Activated effector memory CD4-positive, alpha-beta T cell treated with anti-CD3 and anti-CD28 coated beads, Interleukin-2, amount 50 U/mL, for 16 hours (primary cell): ENCODE results near the gene SCYL2.
"Not testable (repeated sequence)": the region's sequence is repeated elsewhere in the genome, so short reads cannot be mapped to it uniquely, and the experiment has no call there.

Source experiments
- DNase-seq: peaks from one replicate; pipeline ENCODE4 v3.0.0-alpha.2; 2020

Gene SCYL2

DNA sequence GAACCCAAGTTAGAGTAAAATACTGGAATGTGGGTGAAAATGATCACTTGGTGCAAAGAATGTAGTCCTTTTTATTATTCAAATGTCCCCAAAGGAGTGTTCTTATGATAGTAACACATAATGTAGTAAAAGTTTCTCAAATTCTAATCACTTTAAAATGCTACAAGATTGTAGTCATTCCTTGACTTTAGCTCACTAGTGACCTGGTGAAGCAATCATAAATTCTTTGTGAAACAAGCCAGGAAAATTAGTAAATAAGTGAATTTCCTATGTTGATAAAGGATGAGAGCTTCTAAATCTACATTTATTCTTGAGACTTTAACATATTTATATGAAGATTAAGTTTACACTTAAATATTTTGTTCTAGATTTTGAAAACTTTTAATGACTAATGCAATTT lies 59.2 kb downstream of the SCYL2 start:
- no peak for DNase-seq

DNA sequence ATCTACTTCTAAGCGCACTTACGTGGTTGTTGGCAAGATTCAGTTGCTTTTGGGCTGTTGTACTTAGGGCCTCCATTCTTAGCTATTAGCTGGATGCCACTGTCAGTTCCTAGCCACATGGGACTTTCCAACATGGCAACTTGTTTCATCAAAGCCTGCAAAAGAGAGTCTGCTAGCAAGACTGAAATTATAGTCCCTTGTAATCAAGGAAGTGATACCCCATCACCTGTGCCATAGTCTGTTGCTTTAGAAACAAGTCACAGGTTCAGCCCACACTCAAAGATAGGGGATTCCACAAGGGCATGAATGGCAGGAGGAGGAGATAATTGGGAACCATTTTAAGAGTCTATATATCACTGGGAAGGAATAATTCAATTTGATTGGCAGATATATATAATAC lies 62.8 kb downstream of the SCYL2 start:
- no peak for DNase-seq

DNA sequence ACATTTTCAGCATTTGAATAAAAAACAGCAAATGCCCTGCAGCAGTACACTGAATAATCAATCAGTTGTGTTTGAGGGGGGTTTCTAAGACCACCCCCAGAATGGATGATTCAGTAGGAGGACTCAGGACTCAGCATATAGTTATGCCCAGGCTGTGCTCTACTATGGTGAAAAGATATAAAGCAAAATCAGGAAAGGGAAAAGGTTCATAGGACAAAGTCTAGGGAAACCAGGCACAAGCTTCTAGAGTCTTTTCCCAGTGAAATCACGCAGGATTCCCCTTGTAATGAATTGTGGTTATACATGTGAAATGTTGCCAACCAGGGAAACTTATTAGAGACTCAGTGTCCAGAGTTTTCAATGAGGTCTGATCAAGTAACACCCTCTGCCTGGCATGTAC lies 64.9 kb downstream of the SCYL2 start:
- DNase-seq, result no peak

DNA sequence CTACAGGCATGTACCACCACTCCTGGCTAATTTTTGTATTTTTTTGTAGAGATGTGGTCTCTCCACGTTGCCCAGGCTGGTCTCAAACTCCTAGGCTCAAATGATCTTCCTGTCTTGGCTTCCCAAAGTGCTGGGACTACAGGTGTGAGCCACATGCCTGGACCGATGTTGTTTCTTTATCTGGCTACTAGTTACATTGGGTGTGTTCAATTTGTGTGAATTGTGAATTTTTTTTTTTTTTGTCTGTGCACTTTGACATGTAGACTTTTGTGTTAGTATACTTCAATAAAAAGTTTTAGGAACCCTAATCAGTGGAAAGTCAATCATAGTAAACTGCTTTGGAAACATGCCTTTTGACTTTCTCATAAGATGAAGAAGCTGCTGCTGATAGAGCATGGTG lies 65.9 kb downstream of the SCYL2 start:
- DNase-seq, result no peak

DNA sequence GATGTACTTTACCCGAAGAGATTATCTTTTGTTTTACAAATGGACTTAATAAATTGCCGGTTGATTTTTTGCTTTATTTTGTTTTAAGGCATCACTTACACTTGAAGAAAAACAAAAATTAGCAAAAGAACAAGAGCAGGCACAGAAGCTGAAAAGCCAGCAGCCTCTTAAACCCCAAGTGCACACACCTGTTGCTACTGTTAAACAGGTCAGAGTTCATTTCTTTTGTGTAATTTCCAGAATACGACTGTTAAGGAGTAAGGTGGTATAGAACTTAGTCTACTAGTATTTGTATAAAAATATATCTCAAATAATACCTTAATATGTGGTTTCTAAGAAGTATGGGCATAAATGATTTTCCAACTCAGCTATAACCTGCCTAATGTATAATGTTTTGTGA lies 70.3 kb downstream of the SCYL2 start:
- DNase-seq, result no peak

DNA sequence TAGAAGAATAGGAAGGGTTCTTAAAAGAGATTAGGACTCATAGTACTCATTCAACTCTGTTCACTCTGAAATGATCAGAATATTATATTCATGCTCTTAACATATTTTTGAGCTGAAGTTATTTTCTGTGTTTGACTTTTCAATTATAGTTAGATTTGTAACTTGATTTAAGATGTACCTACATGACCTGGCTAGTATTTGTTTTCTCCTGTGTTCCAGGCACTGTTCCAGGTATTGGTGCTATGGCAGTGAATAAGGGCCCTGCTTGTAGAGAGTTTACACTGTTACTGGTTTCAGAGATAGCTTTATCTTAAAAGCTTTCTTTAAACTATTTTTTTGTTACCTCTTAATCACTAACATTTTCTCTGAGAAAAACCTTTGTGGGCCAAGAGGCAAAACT lies 70.8 kb downstream of the SCYL2 start:
- no peak for DNase-seq

DNA sequence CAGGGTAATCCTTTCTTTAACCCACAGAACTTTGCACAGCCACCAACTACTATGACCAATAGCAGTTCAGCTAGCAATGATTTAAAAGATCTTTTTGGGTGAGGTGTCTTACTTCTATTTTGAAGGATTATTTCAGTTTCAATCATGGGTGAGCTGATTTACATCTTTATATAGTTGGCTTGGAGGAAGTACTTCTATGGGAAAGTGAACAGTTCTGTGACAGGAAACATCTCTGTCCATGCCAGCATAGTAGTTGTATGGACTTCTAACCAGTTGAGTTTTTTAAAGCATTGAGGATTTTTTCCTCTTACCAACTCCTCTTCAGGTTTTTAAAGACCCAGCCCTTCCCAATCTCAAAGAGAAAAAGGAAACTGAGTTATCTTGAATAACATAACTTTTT lies 72.1 kb downstream of the SCYL2 start:
- no peak for DNase-seq

DNA sequence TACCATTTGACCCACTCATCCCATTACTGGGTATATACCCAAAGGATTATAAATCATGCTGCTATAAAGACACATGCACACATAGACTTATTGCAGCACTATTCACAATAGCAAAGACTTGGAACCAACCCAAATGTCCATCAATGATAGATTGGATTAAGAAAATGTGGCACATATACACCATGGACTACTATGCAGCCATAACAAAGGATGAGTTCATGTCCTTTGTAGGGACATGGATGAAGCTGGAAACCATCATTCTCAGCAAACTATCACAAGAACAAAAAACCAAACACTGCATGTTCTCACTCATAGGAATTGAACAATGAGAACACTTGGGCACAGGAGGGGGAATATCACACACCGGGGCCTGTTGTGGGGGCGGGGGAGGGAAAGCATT lies 75.9 kb downstream of the SCYL2 start:
- DNase-seq, result not testable (repeated sequence)

DNA sequence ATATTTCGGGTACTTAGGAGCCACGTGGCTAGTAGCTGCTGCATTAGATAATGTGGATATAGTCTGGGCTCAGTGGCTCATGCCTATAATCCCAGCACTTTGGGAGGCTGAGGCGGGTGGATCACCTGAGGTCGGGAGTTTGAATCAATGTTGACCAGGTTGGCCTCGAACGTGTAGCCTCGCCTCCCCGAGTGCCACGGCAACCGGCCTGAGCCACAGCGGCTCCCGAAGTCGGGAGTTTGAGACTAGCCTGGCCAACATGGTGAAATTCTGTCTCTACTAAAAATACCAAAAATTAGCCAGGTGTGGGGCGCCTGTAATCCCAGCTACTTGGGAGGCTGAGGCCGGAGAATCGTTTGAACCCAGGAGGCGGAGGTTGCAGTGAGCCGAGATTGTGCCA lies 77.4 kb downstream of the SCYL2 start:
- not testable (repeated sequence) for DNase-seq

DNA sequence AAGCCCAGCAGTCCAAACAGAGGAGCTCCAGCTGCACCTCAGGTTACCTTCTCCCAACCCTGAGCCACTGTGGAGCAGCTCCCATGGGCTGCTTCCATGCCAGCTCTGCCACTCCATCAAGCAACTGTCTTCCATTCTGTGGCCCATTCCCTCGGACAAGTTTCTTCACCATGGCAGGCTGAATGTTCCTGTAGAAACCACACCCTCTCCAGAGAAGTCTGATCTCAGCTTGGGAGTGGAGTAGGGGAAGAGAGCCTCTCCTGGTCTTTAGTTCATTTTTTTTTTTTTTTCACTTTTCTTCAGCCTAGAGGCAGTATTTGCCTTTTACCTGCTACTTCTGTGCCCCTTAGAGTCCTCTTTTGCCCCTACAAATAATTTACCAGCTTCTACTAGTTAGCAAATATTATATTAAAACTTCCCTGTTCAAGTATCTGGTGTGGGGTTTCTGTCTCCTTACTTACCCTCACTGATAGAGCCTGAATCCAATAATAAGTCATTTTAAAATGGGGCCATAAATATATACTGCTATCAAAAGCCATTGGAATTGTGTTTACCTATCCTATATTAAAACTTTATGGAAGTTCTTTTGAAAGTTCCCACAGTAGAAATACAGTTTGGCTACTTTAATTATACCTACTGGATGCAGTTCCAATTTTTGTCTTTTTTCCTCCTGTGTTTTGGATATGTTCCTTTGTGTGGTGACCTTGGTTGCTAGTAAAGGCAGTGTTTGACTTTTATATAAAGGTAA lies 78.2 kb downstream of the SCYL2 start:
- no peak for DNase-seq

DNA sequence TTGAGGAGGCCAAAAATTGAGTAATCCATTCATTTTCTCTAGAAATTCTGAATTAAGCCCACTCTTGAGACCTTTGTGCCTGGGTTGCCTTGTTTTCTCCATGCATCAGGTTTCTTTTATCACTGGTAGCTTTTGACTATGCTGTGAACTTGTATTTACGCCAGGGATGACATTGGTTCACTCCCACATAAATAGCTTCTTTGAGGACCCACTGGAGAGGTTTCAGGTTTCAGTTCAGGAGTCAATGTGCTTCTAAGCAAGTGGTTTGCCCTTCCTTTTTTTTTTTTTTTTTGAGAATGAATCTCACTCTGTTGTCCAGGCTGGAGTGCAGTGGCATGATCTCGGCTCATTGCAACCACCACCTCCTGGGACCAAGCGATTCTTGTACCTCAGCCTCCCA lies 79.7 kb downstream of the SCYL2 start:
- no peak for DNase-seq

DNA sequence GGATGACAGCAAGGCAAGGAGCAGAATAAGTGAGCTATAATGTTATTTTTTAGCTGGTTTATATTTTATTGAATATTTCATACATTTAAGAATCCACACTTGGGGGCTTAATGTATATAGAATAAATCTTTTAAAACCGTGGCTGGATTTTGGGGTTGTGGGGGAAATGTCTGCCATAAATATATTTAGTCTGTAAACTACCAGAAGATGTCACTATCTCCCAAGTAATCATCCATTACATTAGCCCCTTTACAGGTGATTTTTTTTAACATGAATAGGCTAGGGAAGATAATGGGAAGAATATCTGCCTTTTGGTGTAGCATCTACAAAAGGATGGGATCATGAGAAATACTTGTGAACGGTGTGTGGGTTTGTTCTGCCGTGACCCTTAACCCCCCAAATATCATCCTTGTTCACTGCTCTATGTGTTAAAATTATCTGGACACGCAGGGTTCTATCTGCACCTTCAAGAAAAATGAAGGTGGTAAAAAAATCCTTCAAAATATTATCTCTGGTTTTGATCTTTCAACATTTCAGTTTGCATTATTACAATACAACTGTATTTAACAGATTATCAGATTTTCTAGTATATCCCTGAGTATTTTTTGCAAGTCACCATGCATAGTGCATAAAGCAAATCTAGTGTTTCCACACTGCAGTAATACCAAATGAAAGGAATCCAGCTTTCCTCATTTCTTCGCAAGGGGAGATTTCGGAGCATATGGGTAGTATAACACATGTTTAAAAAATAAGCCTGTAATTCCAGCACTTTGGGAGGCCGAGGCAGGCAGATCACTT lies 81.9 kb downstream of the SCYL2 start:
- no peak for DNase-seq

DNA sequence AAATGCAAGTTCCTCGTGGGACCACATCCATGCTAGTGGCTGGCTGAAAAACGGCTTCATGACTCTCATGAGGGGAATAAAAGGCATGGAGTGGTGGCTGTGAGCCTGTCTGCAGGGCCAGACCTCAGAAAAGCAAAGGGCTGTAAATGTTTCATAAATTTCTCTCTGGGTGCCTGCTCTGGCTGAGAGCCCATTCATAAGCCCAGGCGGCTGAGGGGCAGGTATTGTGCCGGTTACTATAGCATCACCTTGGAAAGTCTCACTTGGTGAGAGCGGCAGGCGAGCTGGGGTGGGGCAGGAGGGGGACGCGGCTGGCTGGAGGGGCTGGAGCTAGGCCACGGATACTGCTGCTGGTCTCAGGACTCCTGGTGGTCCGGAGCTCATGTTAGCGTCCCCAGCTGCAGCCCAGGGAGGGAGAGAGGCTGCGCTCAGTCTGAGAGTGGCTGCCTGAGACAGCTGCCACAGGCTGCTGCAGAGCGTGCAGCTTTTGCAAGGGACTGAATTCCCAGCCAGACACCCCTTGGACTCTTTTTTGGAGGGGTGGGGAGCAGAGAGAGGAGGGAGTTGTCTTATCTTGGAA lies 89.8 kb downstream of the SCYL2 start, which contains the start of gene SLC17A8:
Gene SLC17A8, plus strand, starts transcription at position 431 of the 580 bp plus-strand sequence. CDS start 318 bp downstream, outside the sequence.
- DNase-seq, result no peak

DNA sequence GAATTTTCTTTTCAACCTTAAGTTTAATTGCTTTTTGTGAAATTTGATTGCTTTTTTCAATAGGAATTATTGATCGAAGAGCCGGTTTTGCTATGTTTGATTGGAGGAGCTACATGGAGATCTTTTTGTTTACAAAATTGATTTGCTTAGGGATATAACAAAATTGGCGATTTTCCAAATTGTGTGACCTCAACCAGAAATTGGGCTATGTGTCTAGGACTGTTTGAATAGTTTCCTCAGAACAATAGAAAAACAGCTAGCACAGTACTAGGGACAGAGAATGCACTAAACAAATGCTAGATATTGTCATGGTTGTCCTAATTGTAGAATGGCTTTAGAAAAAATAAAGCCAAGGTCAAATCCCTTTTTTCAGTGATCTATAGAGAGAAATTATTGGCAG lies 92.3 kb downstream of the SCYL2 start:
- DNase-seq, result no peak

DNA sequence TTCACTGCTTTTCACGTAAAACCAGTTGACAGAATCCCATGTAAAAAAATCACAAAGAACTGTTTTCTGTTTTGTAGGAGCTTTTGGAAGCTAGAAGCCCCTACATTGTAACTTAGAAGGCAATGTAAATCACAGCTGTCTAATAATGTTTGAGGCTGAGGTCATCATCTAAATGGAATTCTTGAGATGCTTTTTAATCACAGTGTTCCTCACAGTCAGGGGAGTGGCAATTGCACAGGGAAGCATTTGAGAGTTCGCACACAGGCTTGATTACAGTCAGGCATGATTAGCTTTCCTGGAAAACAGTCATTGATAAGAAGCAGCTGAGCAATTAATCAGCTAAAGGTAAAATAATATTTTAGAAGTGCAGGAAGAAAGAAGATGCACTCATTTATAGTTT lies 92.8 kb downstream of the SCYL2 start:
- no peak for DNase-seq

DNA sequence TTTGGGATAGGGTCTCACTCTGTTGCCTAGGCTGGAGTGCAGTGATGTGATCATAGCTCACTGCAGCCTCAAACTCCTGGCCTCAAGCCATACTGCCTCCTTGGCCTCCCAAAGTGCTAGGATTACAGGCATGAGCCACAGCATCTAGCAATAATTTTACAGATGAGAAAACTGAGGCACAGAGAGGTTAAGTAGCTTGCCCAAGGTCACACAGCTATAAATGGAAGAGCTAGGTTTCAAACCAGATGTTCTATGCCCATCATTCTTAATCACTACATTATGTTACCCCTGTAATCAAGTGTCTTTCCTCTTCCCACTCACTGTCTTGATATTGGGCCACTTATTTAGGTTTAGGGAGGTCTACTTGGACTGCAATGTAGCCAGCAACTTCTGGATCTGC lies 93.5 kb downstream of the SCYL2 start:
- DNase-seq, result no peak

DNA sequence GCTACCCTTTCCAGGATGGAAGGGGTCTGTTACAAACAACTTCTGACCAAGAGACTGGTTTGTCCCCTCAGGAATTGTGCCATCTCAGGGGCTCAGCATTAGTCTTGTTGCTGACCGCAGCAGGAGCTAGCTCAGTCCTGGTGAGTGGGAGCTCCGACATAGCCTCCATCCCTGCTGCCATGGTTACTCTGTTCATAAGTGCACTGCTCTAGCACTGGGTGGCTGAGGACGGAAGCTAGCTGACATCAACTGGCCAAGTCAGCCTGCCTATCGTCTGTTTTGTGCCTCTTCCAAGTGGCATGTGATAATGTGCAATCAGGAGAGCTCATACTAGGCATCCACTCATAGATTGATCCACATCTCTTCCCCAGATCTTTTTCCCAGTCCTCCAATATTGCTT lies 97.3 kb downstream of the SCYL2 start:
- DNase-seq, result no peak

DNA sequence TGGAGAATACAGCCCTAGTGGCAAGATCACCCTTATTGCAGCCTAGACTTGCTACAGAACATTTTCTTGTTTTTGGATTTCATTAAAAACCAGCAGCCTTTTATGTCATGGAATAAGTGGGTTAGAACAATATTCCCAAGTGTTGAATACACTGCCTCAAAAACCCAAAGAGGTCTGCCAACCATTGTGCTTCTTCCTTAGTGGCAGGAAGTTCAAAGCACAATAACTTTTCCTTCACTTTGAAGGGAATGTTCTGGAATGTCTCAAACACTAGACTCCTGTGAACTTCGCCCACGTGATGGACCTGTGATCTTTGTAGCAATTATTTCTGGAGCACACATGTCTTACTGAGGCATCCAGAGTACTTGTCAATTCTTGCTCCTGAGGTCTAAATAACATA lies 98.4 kb downstream of the SCYL2 start:
- no peak for DNase-seq

DNA sequence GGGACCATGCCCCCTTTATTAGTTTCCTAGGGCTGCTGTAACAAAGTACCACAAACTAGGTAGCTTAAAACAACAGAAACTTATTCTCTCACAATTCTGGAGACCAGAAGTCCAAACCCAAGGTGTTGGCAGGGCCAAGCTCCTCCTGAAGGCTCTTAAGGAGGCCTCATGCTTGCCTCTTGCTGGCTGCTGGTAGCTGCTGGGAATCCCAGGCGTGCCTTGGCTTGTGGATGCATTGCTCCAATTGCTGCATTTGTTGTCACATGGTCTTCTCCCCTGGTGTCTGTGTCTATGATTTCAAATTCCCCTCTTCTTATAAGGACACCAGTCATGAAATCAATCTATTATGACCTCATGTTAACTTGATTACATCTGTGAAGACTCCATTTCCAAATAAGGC lies 101.1 kb downstream of the SCYL2 start:
- no peak for DNase-seq

DNA sequence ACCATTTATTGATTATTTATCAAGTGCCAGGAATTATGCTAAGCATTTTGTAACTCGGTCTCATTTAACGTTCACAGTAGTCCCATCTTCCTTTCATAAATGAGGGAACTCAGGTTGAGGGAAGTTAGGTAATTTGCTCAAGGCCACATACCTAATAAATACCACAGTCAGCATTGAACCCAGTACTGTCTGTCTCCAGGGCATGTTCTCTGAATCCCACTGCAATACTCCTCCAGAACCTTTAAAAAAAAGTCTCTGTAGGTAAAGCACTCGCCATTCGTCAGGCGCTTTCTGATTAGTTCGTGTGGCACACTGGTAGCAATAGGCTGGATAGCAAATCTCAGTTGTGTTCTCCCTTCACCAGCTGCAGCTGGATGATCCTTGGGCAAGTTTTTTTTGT lies 104.2 kb downstream of the SCYL2 start:
- DNase-seq, result no peak

DNA sequence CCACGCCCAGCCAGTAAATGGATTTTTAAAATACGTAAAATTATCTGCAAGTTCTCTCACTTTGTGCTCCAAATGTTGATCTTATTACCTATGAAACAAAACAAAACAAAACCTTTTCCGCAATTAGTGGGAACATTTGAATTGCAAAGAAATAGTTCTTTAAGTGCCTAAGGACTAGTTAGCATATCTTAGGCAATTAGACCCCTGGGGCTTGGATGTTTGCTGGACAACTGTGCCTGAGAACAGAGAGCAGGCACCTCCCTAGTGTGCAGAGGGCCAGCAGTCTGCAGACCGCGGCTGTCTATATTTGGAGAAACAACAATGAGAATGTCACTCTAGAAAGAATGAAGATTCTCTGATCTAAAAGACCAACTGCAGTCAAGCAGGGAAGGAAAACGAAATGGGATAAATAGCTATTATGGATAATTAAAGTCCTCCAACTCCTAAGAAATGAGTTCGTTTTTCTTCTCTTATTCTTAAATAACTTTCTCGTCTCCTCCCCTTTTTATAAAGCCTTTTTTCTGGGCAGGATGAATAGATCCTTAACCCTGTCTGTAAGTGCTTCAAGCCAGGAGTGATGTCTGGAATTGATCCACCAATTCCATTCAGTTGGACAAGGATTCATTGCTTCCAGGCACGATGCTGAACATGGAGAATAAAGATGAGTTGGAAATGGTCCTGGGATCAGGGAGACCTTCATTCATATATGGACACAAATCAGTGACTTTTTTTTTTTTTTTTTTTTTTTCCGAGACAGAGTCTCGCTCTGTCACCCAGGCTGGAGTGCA lies 106.1 kb downstream of the SCYL2 start:
- DNase-seq, result no peak

DNA sequence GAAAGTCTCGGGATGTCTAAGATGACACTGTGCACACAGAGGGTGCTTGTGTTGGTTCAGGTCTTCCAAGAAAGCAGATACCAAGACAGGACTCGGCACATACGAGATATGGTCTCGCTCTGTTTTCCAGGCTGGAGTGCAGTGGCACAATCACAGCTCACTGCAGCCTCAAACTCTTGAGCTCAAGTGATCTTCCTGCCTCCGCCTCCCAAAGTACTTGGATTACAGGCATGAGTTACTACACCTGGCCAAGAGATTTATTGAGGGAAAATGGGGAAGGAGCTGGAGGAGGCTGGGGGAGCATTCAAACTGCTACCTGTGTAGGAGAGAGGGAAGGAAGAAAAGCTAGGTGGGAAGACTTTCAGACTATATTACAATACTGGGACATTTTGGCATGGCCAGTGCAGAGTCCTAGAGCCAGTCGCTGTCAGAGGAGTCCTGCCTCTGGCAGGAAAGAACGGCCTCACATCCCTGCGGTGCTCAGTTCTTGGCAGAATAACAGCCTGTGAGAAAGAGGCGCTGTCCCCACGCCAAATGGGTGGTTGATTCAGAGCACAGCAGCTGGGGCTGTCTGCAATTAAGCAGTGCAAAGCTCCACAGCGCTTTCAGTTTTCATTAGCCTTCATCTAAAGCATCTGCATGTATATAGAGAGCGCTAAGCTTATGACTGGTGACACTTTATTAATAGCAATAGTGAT lies 108.2 kb downstream of the SCYL2 start:
- DNase-seq, result no peak

DNA sequence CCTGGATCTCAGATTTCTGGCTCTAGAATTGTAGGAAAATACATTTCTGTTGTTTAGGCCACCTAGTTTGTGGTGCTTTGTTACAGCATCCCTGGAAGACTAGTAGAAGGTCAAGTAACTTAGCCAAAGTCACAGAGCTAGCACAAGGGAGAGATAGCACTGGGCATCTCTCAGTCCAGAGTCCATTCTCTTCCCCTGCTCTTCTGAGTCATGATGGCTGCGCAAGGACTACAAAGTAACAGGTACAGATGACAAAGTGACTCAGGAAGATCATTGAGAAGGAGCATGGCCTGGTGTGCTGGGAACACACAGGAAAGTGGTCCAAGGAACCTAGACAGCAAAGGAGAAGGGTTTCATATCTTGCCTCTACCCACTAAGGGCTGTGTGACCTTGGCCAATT lies 109.2 kb downstream of the SCYL2 start:
- no peak for DNase-seq
